Right atrium auricular region (tissue), 2 donors: ENCODE measurements around the gene TAF11L2. TPM values are rescaled to one million over a fixed set of nuclear protein-coding genes. Genes with fewer than 3 reads are reported as not detected.
"Not testable (repeated sequence)": the region's sequence is repeated elsewhere in the genome, so short reads cannot be mapped to it uniquely, and the experiment has no call there.

Experiments used
- DNase-seq: peaks from one replicate; pipeline ENCODE4 v3.0.0-alpha.2; 2019; ENCODE audit warnings: low spot score
- H3K27ac ChIP-seq, 2 donors: fragments of 200-600 bp; sonication (generic); 1 replicate in 1 of 2; 2 replicates in 1 of 2; pipeline ENCODE4 v1.5.1; 2016 to 2019
- H3K27me3 ChIP-seq, 2 donors: fragments of 200-600 bp; sonication (generic); one replicate each; pipeline versions ENCODE4 v1.5.1 to v1.6.0; 2017 to 2019
- H3K36me3 ChIP-seq: fragments of 200-600 bp; sonication (generic); one replicate; pipeline ENCODE4 v1.5.1; 2016
- H3K4me1 ChIP-seq, 2 donors: fragments of 200-600 bp; sonication (generic); one replicate each; pipeline versions ENCODE4 v1.5.1 to v1.6.0; 2017 to 2019
- H3K4me3 ChIP-seq, 2 donors: fragments of 200-600 bp; sonication (generic); 1 replicate in 1 of 2; 2 replicates in 1 of 2; pipeline ENCODE4 v1.5.1; 2017 to 2019; ENCODE audit warnings: mild to moderate bottlenecking in 1 of 2, moderate library complexity in 1 of 2
- H3K9me3 ChIP-seq, 2 donors: fragments of 200-600 bp; sonication (generic); one replicate each; pipeline ENCODE4 v1.5.1; 2019
- total RNA-seq, 2 donors: library from RNA; depleted of rRNA; stranded (reverse); fragments of >200 nt; gene quantifications; one replicate each; pipeline ENCODE4 v1.1.0, GENCODE V29; 2016
- TF ChIP-seq, protein P1 (sequence below), 2 donors: fragments of 200-600 bp; sonication (generic); IDR thresholded peaks; one replicate each; pipeline ENCODE4 v1.5.1; 2019; ENCODE audit warnings: antibody characterized with exemption in 2 of 2

Gene TAF11L2
- total RNA-seq, 2 donors from 2014 or later: not detected

DNA sequence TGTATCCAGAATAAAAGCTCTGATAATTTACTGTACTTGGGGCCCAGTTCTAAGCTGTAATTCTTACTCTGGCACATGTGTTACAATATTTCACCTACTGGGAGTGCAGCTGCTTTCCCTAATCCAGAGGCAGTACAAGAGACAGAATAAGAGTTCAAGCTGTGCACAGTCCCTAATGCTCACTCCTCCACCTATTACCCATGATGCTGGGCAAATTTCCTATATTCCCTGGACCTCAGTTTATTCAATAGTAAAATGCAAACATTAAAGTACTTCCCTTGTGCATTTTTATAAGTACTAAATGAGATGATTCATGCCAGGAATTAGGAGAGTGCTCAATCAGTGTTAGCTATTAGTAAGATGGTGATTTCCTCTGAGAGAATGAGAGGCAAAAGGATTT is 28.0 kb upstream of the TAF11L2 start:
- no peaks in the 10 kb centered on the region for H3K27me3 ChIP-seq
- no peak overlapping the region for H3K4me3 ChIP-seq
- no peak overlapping the region for H3K27ac ChIP-seq
- TF ChIP-seq, protein P1, sequence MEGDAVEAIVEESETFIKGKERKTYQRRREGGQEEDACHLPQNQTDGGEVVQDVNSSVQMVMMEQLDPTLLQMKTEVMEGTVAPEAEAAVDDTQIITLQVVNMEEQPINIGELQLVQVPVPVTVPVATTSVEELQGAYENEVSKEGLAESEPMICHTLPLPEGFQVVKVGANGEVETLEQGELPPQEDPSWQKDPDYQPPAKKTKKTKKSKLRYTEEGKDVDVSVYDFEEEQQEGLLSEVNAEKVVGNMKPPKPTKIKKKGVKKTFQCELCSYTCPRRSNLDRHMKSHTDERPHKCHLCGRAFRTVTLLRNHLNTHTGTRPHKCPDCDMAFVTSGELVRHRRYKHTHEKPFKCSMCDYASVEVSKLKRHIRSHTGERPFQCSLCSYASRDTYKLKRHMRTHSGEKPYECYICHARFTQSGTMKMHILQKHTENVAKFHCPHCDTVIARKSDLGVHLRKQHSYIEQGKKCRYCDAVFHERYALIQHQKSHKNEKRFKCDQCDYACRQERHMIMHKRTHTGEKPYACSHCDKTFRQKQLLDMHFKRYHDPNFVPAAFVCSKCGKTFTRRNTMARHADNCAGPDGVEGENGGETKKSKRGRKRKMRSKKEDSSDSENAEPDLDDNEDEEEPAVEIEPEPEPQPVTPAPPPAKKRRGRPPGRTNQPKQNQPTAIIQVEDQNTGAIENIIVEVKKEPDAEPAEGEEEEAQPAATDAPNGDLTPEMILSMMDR (IDR thresholded peaks at IDR 0.05): no peak
- no peaks in the 10 kb centered on the region for H3K9me3 ChIP-seq
- DNase-seq: no peak
- no peaks in the 10 kb centered on the region for H3K36me3 ChIP-seq
- H3K4me1 ChIP-seq: no peaks in the 10 kb centered on the region

DNA sequence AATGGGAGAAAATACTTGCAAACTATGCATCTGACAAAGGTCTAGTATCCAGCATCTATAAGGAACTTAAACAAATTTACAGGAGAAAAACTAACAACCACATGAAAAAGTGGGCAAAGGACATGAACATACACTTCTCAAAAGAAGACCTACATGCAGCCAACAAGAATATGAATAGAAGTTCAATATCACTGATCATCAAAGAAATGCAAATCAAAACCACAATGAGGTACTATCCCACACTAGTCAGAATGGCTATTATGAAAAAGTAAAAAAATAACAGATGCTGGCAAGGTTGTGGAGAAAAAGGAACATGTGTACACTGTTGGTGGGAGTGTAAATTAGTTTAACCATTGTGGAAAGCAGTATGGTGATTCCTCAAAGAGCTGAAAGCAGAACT is 23.0 kb upstream of the TAF11L2 start:
- H3K4me1 ChIP-seq, H3K4me3 ChIP-seq, H3K27me3 ChIP-seq, H3K36me3 ChIP-seq, H3K9me3 ChIP-seq, H3K27ac ChIP-seq, DNase-seq: not testable (repeated sequence)

DNA sequence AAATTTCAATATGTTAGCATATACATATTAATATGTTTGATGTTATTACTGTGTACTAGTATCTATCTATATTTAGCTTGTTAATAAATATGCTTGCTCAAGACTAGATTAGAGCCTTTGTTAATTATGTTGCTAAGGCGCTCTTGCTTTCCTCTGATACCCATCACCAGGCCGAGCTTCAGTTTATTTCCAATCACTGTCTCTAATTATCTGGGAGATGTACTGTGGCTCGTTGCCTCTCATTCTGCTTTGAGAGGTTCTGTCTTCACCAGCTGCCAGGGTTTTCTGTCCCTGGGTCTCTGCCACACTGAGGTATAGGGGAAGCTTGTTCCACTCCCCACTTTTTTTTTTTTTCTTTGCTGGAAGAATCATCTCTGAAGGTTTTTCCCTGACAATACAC is 21.0 kb upstream of the TAF11L2 start:
- no peaks in the 10 kb centered on the region for H3K9me3 ChIP-seq
- no peak overlapping the region for H3K27ac ChIP-seq
- TF ChIP-seq, protein P1 (IDR thresholded peaks at IDR 0.05): no peak
- no peak for DNase-seq
- no peaks in the 10 kb centered on the region for H3K27me3 ChIP-seq
- H3K4me1 ChIP-seq: no peaks in the 10 kb centered on the region
- no peaks in the 10 kb centered on the region for H3K36me3 ChIP-seq
- no peak overlapping the region for H3K4me3 ChIP-seq

DNA sequence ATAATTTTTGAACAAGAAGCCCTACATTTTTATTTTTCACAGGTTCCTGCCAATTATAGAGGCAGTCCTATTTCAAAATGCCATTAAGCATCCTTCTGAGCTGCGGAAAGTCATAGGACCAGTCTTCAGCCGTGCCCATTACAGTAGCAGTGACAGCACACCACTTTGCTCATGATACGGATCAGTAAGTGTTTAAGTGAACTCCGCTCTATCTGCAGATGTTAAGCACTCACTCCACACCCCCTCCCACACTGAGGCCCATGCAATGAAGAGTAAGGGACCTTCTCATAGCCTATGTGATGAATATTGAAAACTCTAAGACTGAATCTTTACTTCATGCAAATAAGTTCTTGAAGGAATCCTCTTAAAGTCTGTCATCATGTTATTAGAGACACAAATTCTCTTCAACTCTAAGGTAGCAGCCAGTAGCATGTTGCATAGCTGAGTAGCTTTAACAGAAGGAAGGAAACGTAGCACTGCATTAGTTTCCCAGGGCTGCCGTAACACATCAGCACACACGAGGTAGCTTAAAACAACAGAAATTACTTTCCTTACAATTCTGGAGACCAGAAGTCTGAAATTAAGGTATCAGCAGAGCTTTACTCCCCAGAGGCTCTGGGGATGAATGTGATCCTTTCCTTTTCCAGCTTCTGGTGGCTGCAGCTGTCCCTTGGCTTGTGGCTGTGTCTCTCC is 20.3 kb upstream of the TAF11L2 start:
- H3K27ac ChIP-seq: no peak overlapping the region
- H3K27me3 ChIP-seq: no peaks in the 10 kb centered on the region
- DNase-seq: no peak
- TF ChIP-seq, protein P1 (IDR thresholded peaks at IDR 0.05): no peak
- no peaks in the 10 kb centered on the region for H3K9me3 ChIP-seq
- no peaks in the 10 kb centered on the region for H3K4me1 ChIP-seq
- H3K4me3 ChIP-seq: no peak overlapping the region
- no peaks in the 10 kb centered on the region for H3K36me3 ChIP-seq

DNA sequence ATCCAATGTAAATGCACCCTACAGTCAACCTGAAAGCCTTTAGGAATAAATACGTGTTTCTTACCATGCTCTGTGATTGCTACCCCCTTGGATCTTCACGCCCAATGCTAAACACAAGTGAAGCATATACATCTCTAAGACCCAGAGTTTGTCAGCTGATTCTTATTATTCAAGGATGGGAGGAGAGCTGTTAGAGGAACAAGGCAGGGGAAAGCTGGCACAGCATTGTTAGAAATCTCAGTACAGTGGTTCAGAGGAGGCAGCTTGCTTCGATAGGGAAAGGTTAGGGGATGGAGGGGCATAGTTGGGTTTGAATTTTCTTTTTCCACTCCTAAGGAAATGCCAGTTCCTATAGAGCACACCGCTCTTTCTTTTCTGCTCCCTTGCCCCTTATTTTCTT is 16.7 kb upstream of the TAF11L2 start:
- no peaks in the 10 kb centered on the region for H3K4me1 ChIP-seq
- no peak overlapping the region for H3K27ac ChIP-seq
- no peak overlapping the region for H3K4me3 ChIP-seq
- TF ChIP-seq, protein P1 (IDR thresholded peaks at IDR 0.05): no peak
- H3K9me3 ChIP-seq: no peaks in the 10 kb centered on the region
- H3K27me3 ChIP-seq: no peaks in the 10 kb centered on the region
- DNase-seq: no peak
- no peaks in the 10 kb centered on the region for H3K36me3 ChIP-seq

DNA sequence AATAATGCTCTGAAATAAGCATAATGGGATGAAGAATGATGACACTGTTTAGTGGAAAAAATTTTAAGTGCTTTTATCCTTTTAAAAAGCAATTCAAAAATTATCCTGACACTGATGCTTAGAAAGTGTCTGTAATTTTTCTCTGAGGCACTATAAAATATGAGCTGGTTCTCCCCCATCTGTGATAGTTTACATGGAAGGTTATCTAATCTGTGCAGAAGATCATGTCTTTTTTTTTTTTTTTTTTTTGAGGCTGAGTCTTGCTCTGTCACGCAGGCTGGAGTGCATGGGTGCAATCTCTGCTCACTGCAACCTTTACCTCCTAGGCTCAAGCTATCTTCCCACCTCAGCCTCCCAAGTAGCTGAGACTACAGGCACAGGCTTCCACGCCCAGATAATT is 15.2 kb upstream of the TAF11L2 start:
- Histone ChIP-seq H3K9me3 (no peaks in the 10 kb centered on the region), H3K27ac (no peak overlapping the region), H3K36me3 (no peaks in the 10 kb centered on the region), H3K27me3 (no peaks in the 10 kb centered on the region), H3K4me1 (no peaks in the 10 kb centered on the region), H3K4me3 (no peak overlapping the region)
- no peak for DNase-seq
- TF ChIP-seq, protein P1 (IDR thresholded peaks at IDR 0.05): no peak

DNA sequence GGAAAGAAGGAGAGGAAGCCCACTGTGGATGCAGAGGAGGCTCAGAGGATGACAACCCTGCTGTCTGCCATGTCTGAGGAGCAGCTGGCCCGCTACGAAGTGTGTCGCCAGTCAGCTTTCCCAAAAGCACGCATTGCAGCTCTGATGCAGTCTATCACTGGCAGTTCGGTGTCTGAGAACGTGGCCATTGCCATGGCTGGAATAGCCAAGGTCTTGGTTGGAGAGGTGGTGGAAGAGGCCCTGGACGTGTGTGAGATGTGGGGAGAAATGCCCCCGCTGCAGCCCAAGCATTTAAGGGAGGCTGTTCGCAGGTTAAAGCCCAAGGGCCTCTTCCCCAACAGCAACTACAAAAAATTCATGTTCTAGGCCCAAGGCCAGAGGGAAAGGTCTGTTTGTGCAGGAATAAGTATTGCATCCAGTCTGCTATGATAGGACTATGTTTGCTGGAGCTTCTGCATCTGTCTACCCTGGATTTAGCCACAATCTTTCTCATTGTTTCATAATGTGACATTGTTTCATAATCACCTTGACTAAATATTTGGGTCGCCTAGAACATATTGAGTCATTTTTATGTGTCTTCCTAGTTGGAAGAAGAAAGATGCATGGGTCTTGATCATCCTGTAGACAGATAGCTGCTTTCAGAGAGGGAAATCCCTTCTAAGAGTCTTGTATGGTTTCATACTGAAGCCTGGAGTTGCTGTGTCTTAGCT is 11.4 kb upstream of the TAF11L2 start:
- H3K4me3 ChIP-seq, H3K4me1 ChIP-seq, DNase-seq, H3K27me3 ChIP-seq, H3K9me3 ChIP-seq, H3K36me3 ChIP-seq, H3K27ac ChIP-seq: not testable (repeated sequence)
